Measurements from ENCODE around the gene RELN. TPM values are rescaled to one million over a fixed set of nuclear protein-coding genes. Genes with fewer than 3 reads are reported as not detected.

Gene RELN
- polyA plus RNA-seq, 1 donor = 3.5 TPM

DNA sequence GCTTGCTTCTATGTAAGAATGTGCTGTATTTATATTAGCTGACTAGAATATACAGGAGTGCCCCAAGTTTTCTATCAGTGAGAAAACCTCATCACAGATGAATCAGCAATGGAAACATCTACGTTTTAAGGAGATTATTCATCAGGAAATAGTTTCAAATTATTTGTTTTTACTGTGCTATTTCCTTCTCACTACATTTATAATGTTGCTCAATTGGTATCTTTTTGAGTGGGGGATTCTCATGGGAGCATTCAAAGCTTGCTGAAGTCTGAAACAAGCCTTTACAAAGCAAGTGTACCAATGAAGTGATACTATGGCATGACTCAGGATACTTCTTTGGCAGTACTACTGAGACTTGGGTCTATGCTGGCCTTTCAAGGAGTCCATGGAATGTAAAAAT lies 352.4 kb downstream of the RELN start:
- DNase-seq (ENCODE audit: low read depth) = no peak

DNA sequence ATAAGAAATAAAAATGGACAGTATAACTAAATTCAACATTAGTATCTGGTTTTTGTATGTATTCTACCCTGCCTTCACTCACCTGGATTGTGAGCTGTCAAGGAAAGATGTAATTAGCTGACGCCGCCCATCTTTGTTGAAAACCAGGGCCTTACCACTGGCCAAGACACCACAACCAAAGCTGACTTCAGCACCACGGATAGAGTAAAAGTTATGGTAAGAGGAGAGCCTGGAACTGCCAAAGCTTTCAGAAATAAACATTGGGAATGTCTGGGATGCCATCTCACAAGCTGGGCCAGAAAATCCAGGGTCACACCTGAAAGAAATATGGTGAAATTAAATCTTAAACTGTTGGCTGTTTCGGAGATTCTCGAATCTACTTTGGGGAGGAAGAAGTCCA lies 353.3 kb downstream of the RELN start:
- no peak for DNase-seq (ENCODE audit: low read depth)

DNA sequence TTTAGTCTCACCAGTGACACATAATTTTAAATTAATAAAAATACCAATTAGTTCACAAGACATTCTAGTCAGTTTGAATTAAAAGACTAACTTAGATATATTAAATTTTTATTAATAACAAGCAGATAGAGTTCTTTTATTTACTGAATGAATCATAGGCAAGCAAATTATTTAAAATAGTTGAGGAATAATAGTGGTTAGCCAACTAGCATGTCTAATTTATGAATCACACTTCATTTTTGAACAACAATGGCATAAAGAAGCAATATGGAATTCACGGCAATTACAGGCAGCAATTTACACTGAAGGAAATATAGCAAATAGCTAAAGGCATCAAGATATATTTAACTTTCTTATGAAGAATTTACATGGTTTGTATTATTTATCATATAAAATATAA lies 356.5 kb downstream of the RELN start:
- no peak for DNase-seq (ENCODE audit: low read depth)

DNA sequence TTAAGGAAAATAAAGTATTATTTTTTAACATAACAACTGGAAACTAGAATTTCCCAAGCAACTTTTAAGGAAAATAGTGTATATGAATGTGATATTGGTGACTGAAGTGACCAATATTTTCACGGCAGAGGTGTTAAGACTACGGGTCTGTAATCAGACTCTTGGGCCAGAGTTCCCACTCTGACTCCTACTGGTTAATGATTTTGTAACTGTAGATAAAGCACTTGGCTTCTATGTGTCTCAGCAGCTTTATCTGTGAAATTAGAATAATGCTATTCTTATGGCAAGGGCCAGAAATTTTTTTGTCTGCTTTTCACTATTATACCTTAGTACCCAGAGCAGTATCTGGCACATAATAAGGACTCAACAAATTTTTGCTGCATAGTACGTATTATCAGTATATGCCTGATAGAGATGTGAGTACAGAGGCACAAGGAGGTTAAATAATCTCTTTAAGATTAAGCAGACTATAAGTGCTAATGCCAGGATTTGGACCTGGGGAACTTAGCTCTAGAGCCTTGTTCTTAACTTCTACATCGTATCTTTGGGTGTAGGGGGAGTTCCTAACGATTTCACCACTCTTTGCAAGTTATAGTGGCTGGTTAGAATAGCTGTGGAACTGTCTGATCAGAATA lies 357.3 kb downstream of the RELN start:
- DNase-seq (ENCODE audit: low read depth) = no peak

DNA sequence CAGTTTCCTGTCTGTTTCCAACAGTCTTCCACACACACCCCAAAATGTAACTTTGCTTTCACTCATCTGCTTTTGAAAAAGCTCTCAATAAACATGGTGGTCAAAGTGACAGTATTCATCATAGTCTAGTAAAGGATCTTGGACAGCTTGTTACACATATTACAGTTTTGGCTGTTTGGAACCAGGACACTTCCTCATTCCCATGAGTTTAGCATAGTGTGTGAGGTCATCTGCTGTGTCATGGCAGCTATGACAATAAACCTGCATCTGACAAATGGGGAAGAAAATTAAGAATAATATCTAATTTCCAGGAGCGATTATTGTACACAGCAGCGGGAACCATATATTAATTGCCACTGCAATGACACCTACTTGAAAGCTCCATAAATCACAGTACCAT lies 359.1 kb downstream of the RELN start:
- no peak for DNase-seq (ENCODE audit: low read depth)

DNA sequence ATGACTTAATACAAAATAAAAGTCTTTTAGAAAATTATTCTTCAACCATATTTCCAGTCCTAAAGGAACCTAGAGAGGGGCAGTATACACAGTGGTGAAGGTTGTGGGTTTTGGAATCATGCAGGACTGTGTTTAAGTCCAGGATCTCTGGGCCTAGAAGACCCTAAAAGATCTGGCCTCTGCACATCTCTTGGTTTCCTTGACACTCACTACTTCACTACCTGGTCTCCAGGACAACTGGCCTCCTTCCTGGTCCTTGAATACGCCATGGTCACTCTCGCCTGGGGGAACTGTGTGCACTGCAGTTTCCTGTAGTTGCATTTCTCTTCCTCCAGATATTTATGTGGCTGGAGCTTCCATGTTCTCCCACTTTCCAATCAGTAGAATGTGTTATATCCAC lies 360.7 kb downstream of the RELN start:
- no peak for DNase-seq (ENCODE audit: low read depth)

DNA sequence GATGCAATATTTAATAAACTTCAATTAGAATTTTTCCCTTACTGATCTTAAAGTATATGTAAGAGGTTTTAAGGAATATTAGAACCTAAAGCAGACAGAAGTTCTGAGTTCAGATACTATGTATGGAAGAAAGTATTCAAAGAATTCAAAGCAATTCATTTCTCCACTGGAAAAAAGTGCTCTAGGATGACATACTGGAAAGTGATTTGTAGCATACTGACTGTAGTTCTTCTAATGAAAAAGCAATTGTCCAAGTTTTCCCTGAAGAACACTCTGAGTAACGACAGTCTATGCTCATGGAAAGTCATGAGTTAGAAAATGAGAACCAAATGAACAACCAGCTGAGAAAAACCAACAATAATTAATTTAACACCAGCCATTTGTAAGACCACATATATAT lies 362.7 kb downstream of the RELN start:
- no peak for DNase-seq (ENCODE audit: low read depth)

DNA sequence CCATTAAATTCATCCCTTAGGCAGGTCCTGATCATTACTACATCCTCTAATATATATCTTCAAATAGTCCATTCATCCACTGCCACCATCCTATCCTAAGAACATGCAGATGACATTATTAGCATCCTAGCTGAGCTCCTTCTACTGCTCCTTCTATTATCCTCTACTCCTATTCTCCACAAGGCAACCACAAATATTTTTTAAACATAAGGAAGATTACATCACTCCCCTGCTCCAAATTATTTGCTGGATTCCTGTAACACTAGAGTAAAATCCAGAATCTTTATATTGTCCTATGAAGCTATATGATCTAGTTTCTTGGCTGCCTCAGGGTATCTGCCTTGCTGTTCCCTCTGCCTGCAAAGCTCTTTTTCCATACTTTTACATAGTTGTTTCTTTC lies 367.2 kb downstream of the RELN start:
- DNase-seq (ENCODE audit: low read depth) = no peak

DNA sequence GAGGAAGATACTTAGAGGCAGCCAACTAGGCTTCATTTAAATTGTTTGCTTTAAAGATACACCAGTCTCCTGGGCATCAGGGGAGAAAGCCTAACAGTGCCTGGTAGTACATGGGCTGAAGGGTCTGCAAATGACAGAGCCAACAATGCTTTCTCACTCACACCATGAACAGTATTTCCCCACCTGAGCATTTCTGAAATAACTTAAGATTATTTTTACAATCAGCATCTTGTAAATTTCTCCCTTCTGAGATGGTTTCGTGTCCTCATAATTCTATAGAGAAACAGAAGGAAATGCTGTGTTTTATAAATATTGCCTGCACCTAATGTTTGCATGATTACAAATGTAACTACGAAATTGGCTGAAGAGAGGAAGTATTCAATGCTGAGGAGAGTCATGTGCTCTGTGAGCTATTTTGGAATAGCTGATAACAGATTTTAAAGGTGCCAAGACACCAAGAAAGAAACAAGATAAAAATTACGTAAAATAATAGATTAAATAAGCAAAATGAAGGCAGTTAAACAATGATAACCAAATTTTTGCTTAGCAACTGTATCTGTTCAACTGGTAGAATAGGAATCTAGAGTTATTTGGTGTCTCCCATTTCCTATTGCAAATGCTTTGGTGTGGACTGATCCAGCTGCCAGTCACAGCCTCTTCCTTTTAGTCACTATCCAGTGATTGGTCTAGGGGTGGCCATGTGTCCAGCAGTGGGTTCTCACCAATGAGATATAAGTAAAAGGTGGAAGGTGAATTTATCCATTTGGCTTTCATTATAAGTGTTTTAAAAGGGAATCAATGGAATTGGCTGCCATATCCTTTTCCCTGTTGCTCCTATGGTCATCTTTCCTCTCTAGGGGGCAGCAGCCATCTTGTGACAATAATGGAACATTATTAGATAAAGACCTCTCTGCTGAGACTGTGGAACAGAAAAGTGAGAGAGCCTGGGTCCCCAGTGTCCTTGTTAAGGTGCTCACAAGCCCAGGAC lies 375.5 kb downstream of the RELN start:
- no peak for DNase-seq (ENCODE audit: low read depth)

DNA sequence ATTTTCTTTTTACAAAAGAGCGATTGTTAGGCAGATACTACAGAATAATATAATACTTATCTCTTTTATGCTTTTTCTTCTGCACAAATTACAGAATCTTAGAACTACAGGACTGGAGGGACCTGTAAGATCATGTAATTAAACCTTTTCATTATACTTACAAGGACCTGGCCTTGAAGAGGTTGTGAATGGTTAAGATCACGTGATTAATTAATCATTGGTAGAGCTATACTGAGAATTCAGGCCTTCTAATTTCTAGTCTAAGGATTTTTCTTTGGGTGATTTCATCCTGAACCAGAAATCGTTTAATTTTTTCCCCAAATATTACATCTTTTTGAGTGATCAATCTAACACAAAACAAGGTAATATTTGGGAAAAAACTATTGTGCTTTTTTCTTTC lies 379.7 kb downstream of the RELN start:
- DNase-seq (ENCODE audit: low read depth) = no peak

DNA sequence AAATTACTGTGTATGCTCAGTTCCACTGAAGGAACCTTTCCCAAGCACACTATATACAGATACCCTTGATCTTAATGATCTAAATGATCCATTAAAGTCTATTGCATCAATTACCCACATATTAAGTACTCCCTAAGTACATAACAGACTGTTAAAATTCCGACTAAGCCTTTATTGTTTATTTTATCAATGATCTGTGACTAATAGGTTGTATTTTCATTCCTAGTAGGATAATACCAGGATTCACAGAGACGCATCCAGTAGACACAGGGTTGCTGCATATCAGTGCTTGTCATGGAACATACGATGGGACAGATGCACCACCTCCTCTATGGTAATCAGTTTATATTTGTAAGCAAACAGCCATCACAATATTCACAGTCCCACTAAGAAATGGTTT lies 383.8 kb downstream of the RELN start:
- no peak for DNase-seq (ENCODE audit: low read depth)

DNA sequence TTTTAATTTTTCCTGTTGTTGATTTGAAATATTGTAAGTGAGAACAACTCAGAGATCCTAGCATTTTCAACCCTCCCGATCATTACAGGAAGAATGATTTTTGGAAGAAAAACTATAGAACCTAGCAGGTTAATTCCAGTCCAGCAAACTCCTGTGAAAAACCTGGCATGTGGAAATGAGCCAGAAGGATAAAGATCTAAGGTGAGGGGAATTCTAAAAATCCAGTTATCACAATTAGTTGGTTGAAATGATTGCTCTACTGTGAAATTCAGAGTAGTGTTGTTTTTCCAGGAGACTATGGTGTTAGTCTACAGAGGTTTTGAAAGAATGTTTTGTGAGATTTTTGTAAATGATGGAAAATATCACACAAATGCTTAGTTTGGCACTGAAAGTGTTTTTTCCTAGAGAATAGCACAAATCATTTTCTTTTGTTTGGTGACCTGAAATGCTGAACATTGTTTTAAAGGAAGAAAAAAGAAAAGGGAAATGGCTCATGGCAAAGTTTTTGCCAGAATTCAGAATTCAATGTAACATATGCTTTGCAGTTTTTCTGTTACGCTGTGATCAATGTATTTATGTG lies 391.0 kb downstream of the RELN start:
- no peak for DNase-seq (ENCODE audit: low read depth)

DNA sequence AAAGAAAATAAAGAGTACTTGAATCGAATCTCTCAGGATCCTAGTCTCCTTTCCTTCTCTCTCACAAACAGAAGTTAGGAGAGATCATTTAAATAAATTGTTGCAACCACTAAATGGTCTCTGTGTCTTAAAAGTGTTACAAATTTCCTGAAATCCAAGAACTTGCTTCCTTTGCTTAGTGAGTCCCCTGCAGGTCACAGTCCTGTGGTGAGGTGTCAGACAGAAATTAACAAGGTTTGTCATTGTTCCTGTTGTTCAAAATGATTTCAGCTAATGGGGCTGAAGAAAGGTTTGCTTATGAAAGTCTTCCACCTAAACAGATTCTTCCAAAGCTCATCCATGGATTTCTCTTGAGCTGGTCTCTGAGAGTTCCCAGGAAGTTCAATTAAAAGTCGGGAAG lies 391.9 kb downstream of the RELN start:
- DNase-seq (ENCODE audit: low read depth) = no peak

DNA sequence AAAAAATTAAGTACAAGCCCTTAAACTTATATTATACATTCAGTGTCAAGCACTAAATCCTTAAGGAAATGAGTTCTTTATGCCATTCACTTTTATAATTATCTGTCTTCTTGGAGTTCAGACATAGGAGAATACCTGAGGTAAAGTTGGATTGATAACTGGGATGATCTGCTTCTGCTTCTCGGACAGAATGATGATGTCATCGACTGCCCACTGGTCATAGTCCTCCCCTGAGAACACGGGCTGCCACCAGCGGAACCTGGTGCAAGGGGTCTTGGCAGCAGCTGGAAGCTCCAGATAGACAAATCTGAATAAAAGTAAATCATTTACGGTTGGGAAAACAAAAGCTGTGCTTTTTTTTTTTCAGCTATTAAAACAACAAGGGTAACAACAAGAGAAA lies 395.3 kb downstream of the RELN start:
- no peak for DNase-seq (ENCODE audit: low read depth)

DNA sequence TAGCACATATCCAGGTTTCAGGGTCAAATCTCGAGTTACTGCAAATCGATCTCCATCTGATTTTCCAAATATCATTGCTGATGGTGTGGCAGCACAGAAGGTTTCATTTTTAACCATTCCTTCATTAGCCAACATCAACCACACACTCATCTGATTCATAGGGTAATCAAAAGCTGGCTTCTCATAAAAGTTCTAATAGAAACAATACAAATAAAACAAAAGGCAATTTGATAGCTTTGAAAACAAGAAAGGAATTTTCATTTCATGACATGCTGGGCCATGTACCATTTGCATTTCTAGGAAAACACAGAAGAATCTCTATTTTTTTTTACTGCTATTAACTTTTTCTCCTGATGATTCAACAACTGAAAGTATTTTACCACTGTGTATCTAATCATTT lies 395.8 kb downstream of the RELN start:
- no peak for DNase-seq (ENCODE audit: low read depth)

DNA sequence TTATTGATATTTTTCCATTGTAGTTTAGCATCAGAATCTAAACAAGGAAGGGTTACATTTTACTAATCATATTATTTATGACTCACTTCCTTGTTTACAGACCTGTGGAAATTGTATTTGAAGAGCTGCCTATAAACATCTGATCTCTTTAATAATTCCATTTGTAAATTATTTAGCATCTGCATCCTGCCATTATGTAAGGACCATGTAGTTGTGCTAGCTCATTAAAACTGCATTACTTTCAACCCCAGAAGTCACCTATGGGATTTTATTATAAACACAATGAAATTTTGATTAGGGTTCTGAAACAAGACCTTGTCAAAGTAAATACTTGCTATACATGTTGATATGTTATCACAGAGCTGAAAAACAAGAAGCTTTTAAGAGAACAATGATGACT lies 396.6 kb downstream of the RELN start:
- DNase-seq (ENCODE audit: low read depth) = no peak

DNA sequence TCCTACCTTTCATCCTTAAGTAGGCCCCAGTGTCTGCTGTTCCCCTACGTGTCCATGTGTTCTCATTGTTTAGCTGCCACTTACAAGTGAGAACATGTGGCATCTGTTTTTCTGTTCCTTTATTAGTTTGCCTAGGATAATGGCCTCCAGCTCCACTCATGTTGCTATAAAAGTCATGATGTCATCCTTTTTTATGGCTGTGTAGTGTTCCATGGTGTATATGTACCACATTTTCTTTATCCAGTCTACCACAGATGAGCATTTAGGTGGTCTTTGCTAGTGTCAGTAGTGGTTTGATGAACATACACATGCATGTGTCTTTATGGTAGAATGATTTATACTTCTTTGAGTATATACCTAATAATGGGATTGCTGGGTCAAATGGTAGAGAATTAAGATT lies 397.3 kb downstream of the RELN start:
- DNase-seq (ENCODE audit: low read depth) = no peak

DNA sequence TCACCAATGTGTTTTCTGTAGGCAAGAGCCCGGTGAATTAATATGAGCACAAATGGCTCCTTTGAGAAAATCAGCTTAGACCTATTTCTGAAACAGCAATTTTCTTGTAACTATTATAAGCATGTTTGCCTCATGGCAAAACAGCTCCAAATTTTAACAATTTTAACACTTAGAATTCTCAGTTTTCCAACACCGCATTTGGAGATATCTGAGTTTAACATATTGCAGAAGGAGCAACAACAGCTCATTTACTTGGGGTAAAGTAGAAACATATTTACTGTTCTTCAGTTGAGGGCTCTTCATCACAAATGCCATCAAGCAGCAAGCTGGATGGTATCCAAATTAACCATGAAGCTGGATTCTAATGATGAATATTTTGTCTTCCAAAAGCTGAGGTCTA lies 409.4 kb downstream of the RELN start:
- no peak for DNase-seq (ENCODE audit: low read depth)

DNA sequence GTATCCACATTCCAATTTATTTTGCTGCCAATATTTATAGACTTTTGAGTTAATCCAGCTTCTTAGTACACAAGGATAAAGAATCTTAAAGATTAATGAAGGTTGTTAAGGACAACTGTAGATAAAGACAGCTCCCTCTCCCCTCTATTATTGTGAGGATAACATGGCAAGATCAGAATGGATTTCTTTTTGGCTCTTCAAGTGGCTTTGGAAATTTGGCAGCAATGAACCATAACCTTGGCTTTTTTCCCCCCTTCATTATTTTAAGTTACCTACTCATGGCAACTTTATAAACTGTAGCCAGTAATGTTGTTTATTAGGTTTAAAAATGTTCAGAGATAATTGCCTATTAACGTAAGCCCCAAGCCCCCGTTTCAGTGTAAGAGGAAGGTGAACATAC lies 412.4 kb downstream of the RELN start:
- no peak for DNase-seq (ENCODE audit: low read depth)

DNA sequence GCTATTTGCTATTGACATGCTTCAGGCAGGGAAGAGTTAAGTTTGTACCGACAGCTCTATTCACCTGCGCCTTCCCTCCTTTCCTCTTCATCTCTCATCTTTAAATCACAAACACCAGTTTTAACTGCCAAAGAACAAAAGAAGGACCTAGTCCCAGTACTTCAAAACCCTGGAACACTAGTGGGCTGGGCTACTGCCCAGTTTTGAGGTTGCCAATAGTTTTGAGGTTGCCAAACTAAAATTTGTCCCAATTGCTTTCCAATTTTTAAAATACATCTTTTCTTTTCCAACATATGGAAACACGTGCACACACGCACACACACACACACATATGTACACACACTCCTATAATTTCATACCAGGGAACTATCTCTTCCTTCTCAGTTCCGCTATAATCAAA lies 412.8 kb downstream of the RELN start:
- no peak for DNase-seq (ENCODE audit: low read depth)

DNA sequence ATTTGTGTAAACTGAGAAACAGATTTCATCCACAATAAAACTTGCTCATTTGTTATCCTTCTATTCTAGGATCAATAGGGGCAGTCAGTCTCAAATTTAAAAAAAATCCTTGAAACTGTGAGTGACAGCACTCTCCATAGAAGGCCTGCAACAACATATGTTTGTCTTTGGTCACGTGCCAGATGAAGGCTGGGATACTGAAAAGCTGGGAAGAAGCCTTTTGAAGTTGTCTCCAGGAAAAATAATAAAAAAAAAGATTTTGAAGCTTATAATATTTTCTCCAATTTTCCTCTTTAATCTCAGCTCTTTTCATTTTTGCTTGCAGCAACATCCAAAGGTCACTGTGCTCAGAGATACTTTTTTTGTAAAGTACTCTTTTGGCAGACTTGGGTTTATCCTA lies 414.9 kb downstream of the RELN start:
- DNase-seq (ENCODE audit: low read depth) = no peak

DNA sequence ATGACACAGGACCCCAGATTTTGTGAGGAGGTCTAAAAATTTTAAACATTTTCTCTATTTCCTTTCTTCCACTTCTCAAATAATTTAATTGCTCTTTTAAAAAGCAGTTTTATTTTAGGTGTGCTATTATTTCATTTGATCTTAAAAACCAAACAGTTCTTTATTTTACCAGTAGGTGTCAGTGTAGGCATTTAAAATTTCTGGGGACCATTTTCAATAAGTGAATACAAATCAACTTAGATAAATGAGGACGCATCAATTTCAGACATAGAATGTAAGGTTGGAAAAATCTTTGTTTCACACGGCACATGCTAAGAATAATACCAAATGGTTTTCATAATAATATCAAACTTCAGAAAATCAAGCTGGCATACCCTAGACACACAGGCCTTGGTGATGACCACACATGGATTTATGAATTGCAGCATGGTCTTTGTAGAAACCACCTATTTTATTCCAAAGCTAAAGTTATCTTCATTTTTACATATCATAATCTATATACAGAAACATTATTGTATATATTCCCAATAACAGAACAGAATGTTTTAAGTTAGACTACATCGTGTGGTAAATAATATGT lies 415.9 kb downstream of the RELN start:
- no peak for DNase-seq (ENCODE audit: low read depth)

DNA sequence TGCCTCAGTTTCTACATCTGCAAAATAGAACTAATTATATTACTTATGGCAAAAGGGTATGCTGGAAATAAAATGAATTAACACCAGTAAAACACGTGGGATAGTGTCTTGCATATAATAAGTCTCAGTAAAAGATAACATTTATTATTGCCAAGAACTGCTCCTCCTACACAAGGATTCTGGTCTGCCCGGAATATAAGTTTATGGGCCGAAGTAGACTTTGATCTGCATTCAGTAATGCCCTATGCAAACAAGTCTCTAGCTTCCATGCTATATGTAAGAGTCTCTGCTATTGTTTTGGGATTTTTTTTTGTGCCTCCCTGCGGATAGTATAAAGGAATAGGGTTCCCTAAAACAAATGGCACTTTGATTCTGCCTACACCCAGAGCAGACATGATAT lies 417.9 kb downstream of the RELN start:
- DNase-seq (ENCODE audit: low read depth) = no peak

Data from forelimb muscle (tissue), 1 donor.